Measurements from ENCODE around the gene P3R3URF.

The P3R3URF gene

DNA sequence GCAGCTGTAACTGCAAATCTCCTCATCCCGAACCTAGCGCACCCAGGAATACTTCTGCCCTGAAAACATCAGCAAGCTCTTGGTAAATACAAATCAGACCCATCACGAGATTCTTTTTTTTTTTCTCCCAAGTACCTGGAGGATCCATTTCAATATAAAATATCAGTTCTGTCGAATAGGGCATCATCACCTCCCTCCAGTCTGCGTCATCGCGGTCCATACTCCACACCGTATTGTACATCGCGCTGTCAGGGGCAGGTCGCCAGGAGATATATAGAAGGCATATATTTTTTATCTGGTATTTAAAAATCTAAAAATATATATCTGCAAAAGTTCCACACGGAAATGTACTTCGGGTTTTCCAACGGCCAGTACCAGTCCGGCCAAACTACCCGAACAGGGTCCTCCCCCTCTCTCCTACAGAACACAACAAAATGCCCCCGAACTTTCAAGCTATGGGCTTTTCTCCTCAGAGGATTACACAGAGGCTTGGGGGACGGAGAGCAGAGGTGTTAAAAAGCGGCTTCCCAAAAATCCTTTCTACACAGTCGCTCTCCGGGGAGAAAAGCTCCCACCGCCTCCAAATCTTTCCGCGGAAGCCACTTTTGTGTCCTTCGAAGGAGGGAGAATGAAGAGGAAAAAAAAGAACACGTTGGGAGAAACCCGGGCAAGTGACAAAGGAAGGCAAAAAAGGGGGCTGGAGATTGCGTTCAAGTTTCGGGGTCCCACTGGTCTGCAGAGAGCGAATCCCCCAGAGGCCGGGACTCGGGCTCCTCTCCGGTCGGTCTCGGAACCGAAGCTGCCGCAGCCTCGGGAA, 44.4 kb downstream of the P3R3URF start:
- no peak for FAIRE-seq

DNA sequence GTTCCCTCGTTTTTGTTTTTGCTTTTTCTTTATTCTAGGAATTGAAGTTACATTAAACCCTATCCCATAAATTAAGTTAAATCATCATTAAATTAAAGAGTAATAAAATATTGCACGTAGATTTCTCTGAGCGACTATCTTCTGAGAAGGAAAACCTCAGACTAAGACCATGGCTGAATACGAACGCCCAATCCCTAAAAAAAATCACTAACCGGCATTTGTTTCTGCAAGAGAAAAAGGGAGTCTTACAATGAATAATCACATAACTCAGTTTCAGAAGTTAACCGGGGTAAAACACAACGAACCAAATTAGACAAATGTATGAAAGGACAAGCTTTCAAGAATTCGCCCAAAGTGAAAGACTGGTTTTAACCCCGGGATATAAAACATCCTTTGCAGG, 45.2 kb downstream of the P3R3URF start:
- no peak for FAIRE-seq

DNA sequence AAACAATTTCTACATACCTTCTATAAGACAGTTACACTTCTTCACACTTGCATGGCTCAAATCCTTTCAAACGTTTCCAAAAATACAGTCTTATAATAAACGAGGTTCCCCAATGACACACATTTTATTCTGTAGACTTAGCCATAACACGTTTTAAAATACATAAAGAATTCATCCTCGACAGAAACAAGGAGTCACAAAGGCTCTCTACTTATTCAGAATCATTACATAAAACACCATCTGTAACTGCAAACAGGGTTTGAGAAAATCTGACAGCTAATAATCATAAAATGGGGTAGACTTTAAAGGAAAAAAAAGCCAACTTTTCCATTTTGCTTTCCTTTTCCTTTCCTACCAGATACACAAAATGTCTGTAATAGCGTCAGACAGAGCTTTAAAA, 45.7 kb downstream of the P3R3URF start:
- no peak for FAIRE-seq

DNA sequence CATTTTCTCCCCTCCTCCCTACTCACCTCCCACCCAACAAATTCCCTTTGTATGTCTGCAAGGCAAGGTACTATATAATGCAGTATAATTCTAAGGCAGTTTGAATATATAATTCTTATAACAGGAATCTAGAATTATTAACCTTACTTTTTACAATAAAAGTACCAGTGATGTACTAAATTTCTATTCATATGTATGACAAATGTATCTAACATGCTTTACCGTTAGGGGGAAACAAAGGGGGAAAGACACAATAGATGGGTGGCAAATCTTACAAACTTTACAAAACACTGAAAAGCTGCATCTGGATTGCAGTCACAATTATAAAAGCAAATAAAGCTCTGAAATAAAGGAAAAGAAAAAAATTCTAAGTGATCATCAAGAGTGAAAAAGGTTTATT, 46.2 kb downstream of the P3R3URF start:
- no peak for FAIRE-seq

DNA sequence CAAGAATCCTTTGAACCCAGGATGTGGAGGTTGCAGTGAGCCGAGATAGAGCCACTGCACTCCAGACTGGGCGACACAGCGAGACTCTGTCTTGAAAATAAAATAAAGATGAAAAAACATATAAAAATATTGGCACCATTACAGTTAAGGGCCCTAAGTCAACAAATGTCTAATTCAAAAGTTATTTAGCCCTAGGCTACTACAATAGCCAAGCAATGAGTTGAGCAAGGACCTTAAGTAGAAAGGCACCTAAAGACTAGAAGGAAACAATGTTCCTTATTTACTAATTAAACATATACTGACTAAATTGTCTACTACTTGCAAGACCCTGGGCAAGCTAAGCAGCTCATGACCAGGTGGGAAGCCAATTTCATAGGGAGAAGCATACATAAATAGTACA, 47.9 kb downstream of the P3R3URF start:
- FAIRE-seq: no peak

Measured in TTC549 (cell line).